GM18505 (cell line): ENCODE measurements around the gene RPL38.

Experiments used
- ATAC-seq: cut with Tn5 transposase; IDR thresholded peaks from one replicate; pipeline ENCODE4 v1.9.1; 2021; ENCODE audit not compliant: unreplicated experiment
- POLR2A ChIP-seq: IDR thresholded peaks from 4 replicates; pipeline ENCODE4 v1.6.1; 2011; ENCODE audit warnings: borderline replicate concordance; ENCODE audit not compliant: insufficient read depth, insufficient read length; ENCODE audit errors: extremely low read depth

The RPL38 gene

DNA sequence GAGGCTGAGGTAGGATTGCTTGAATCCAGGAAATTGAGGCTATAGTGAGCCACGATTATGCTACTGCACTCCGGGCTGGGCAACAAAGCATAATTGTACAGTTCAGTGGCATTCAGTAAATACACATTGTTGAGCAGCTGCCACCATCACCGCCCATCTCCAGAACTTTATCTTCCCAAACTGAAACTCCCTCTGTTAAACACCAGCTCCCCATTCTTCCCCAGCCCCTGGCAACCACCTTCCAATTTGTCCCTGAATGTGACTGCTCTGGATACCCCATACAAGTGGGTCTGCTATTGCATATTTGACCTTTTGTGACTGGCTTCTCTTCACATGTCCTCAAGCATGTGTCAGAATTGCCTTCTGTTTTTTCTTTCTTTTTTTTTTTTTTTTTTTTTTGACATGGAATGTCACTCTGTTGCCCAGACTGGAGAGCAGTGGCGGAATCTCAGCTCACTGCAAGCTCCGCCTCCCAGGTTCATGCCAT lies 2.9 kb downstream of the RPL38 start:
- TF ChIP-seq POLR2A: no peak

GRCh38 chr17:74210191-74211140 lies 7.0 kb downstream of the RPL38 start:
- no peak for ATAC-seq
- peak; percentile 48 for TF ChIP-seq POLR2A

More for the DNA sequence above, 2.9 kb downstream of the RPL38 start:
- ATAC-seq: no peak

GRCh38 chr17:74211141-74211911 lies 7.8 kb downstream of the RPL38 start:
- no peak for TF ChIP-seq POLR2A
- no peak for ATAC-seq

- no peak for TF ChIP-seq POLR2A
- no peak for ATAC-seq
Measured at GRCh38 chr17:74211912-74212208, 8.4 kb downstream of the RPL38 start.

DNA sequence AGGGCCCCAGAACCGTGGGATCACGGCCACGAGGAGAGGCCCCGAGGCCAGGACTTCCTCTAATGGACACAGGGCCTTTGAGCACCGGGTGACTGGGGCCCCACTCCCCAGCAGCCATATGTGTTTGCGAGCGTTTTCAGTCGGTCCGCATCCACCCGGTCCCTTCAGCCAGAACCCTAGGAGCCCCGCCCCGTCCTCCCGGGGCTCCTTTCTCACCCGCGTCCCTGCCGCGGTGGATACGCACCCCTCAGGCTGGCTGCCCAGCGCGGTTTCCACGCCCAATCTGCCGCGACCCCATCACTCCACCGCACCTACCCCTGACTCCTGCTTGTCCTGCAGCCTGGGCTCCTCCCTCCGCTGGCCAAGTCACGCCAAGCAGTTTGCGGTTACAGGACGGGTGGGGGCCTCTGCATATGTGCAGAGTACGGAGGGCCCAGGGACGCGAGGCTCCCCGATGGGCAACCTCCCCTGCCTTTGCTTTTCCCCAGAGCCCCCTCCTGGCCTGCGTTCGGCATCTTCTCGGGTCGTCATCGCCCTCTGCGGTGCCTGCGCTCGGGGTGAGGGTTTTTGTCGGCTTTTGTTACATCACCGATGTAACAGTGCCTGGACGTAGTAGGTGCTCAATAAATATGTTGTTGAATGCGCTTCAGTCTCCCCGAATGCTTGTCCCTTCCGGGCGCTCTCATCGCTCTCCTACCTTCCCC lies 8.9 kb downstream of the RPL38 start:
- ATAC-seq: peak; percentile 1
- TF ChIP-seq POLR2A: no peak

DNA sequence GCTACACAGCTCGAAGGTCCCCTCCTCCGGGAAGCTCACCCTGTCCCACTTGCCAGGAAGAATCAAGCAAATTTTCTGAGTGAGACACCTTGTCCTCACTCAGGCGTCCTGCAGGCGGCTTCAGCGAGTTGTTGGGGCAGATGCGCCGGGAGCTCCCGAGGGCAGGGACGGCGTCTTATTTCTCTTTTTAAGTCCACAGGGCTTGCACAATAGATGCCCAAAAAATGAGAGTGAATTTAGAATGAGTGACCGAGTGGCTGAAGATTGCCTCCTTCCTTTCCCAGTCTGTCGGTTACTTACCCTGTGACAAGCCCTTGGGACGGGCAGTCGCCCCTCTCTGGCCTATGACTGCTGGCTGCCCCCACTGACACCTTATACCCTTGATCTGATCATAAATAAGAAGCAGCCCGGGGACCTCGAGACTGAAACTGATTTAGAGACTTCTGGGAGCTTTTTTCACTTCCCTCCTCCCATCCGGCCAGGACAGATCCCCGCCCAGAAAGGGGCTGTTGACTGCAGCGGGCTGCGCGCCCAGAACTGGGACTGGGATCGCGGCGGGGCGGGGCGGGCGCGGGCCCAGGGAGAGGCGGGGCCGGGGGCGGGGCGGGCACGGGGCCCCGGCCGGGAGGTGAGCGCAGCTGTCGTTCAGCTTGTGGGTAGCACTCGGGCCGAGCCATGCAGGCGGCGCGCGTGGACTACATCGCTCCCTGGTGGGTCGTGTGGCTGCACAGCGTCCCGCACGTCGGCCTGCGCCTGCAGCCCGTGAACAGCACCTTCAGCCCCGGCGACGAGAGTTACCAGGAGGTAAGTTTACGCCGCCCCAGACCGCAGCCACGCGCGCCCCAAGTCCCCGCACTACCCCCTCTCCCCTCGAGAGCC lies 9.7 kb downstream of the RPL38 start, which contains the start of gene TTYH2:
Gene TTYH2, plus strand, starts transcription at position 659 of the 879 bp plus-strand sequence. Its CDS starts 17 bp downstream, at position 676.
- peak; percentile 38 for TF ChIP-seq POLR2A
- ATAC-seq: peak; percentile 56

DNA sequence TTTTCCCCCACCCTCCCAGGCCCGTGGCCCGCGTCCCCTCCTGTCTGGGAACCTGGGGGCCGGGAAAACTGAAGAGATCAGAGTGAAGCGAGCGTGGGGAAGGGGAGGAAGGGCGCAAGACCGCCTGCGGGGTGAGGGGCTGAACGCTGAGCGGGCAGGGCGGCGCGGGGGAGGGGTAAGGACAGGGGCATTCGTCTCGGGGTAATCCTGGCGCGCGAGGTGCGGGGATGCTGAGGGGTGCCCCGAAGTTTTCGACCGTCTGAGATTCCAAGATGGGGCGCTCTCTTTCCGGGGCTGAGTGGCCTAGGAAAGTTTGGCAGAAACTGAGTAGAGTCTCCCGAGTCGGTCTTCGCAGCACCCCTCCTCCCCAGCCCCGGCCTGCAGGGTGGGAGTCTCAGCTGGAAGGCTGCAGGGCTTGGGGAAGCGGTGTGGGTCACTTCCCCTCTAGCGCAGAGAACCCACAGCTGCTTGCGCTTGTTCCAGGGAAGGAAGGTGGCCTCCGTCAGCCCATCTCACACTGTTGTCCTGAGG lies 10.4 kb downstream of the RPL38 start:
- TF ChIP-seq POLR2A: no peak
- ATAC-seq: no peak

GRCh38 chr17:74214484-74215341 lies 11.2 kb downstream of the RPL38 start:
- no peak for ATAC-seq

GRCh38 chr17:74215342-74215727 lies 11.9 kb downstream of the RPL38 start:
- no peak for ATAC-seq

More at GRCh38 chr17:74214484-74215341, 11.2 kb downstream of the RPL38 start:
- no peak for TF ChIP-seq POLR2A

GRCh38 chr17:74216505-74216904 lies 13.0 kb downstream of the RPL38 start:
- TF ChIP-seq POLR2A: no peak
- ATAC-seq: no peak

More at GRCh38 chr17:74215342-74215727, 11.9 kb downstream of the RPL38 start:
- TF ChIP-seq POLR2A: no peak
